Astrocyte (in vitro differentiated cells and primary cell): Measurements from ENCODE around the gene LMAN1L. TPM values are rescaled to one million over a fixed set of nuclear protein-coding genes. Genes with fewer than 3 reads are reported as not detected.

Source experiments
- DNase-seq: peaks from one replicate; pipeline ENCODE4 v3.0.0-alpha.2; 2010; ENCODE audit warnings: low read depth
- FAIRE-seq: peaks from 2 replicates; lab custom pipeline; 2011; peaks lifted over from hg19 to GRCh38; lab: Jason Lieb, UNC
- H2AFZ ChIP-seq: 2 replicates; pipeline ENCODE4 v1.6.0; 2012; ENCODE audit warnings: low read depth, low read length, inconsistent platforms
- H3K27ac ChIP-seq: 2 replicates; pipeline ENCODE4 v1.5.1; 2011; ENCODE audit warnings: low read depth, low read length, inconsistent platforms
- H3K27me3 ChIP-seq: 2 replicates; pipeline ENCODE4 v1.6.0; 2011; ENCODE audit warnings: low read length, inconsistent platforms; ENCODE audit not compliant: insufficient read depth
- H3K36me3 ChIP-seq: 2 replicates; pipeline ENCODE4 v1.5.1; 2011; ENCODE audit warnings: low read length, inconsistent platforms; ENCODE audit not compliant: insufficient read depth
- H3K4me1 ChIP-seq: 2 replicates; pipeline ENCODE4 v1.5.1; 2011; ENCODE audit warnings: low read length, inconsistent platforms; ENCODE audit not compliant: insufficient read depth
- H3K4me2 ChIP-seq: 2 replicates; pipeline ENCODE4 v1.6.0; 2012; ENCODE audit warnings: low read length, inconsistent platforms
- H3K4me3 ChIP-seq: 2 replicates; pipeline ENCODE4 v1.5.1; 2011; ENCODE audit warnings: low read depth, mild to moderate bottlenecking, low read length, inconsistent platforms; ENCODE audit not compliant: insufficient read depth
- H3K79me2 ChIP-seq: 2 replicates; pipeline ENCODE4 v1.6.0; 2012; ENCODE audit warnings: mild to moderate bottlenecking, low read length, inconsistent platforms; ENCODE audit not compliant: insufficient read depth
- H3K9ac ChIP-seq: 2 replicates; pipeline ENCODE4 v1.6.0; 2012; ENCODE audit warnings: mild to moderate bottlenecking, low read length, inconsistent platforms
- H3K9me3 ChIP-seq: 2 replicates; pipeline ENCODE4 v1.5.1; 2012; ENCODE audit warnings: low read depth, mild to moderate bottlenecking, low read length, inconsistent platforms; ENCODE audit not compliant: insufficient read depth
- H4K20me1 ChIP-seq: 2 replicates; pipeline ENCODE4 v1.6.0; 2012; ENCODE audit warnings: low read length, inconsistent platforms; ENCODE audit not compliant: insufficient read depth
- H3K27ac Mint-ChIP-seq: one replicate; pipeline ENCODE4 v1.8.0; 2021; ENCODE audit warnings: mild to moderate bottlenecking, mixed read lengths; ENCODE audit not compliant: unreplicated experiment
- H3K27me3 Mint-ChIP-seq: one replicate; pipeline ENCODE4 v1.8.0; 2021; ENCODE audit warnings: low read depth, mixed read lengths; ENCODE audit not compliant: unreplicated experiment
- H3K36me3 Mint-ChIP-seq: one replicate; pipeline ENCODE4 v1.8.0; 2021; ENCODE audit warnings: low read depth, mixed read lengths; ENCODE audit not compliant: unreplicated experiment
- H3K4me1 Mint-ChIP-seq: one replicate; pipeline ENCODE4 v1.8.0; 2021; ENCODE audit warnings: low read depth, mixed read lengths; ENCODE audit not compliant: unreplicated experiment
- H3K4me3 Mint-ChIP-seq: one replicate; pipeline ENCODE4 v1.8.0; 2021; ENCODE audit warnings: mild to moderate bottlenecking, moderate library complexity, mixed read lengths; ENCODE audit not compliant: unreplicated experiment
- H3K9me3 Mint-ChIP-seq: one replicate; pipeline ENCODE4 v1.8.0; 2021; ENCODE audit warnings: mild to moderate bottlenecking, mixed read lengths; ENCODE audit not compliant: unreplicated experiment
- EZH2 ChIP-seq: IDR thresholded peaks from 2 replicates; pipeline ENCODE4 v1.6.1; 2012; ENCODE audit warnings: mild to moderate bottlenecking, low read length, inconsistent platforms; ENCODE audit not compliant: insufficient read depth
- total RNA-seq: library from RNA; stranded (reverse); gene quantifications from 2 replicates; pipeline ENCODE4 v1.2.1, GENCODE V29; 2021
- TF ChIP-seq, protein P1 (sequence below): IDR thresholded peaks from 2 replicates; pipeline ENCODE4 v1.5.1; 2011; ENCODE audit warnings: low read depth, mild to moderate bottlenecking, inconsistent platforms, low read length, moderate library complexity; ENCODE audit not compliant: insufficient read depth

LMAN1L gene
- total RNA-seq, 1 donor from 2014 or later, result 0.32 TPM

GRCh38 chr15:74775894-74776293, 36.7 kb upstream of the LMAN1L start:
- Histone ChIP-seq H3K9ac (no peak overlapping the region), H3K9me3 (no peaks in the 10 kb centered on the region), H3K36me3 (no peaks in the 10 kb centered on the region), H3K4me3 (no peak overlapping the region), H3K4me1 (peaks cover 7% of the 10 kb centered on the region), H2AFZ (no peak overlapping the region), H3K79me2 (no peaks in the 10 kb centered on the region), H4K20me1 (no peaks in the 10 kb centered on the region), H3K27ac (no peak overlapping the region), H3K4me2 (no peak overlapping the region), H3K27me3 (no peaks in the 10 kb centered on the region)
- Mint-ChIP-seq H3K27ac (no peak overlapping the region), H3K9me3 (no peaks in the 10 kb centered on the region), H3K4me1 (peaks cover 14% of the 10 kb centered on the region), H3K36me3 (no peaks in the 10 kb centered on the region), H3K4me3 (no peak overlapping the region), H3K27me3 (peaks cover 10% of the 10 kb centered on the region)
- TF ChIP-seq, protein P1, sequence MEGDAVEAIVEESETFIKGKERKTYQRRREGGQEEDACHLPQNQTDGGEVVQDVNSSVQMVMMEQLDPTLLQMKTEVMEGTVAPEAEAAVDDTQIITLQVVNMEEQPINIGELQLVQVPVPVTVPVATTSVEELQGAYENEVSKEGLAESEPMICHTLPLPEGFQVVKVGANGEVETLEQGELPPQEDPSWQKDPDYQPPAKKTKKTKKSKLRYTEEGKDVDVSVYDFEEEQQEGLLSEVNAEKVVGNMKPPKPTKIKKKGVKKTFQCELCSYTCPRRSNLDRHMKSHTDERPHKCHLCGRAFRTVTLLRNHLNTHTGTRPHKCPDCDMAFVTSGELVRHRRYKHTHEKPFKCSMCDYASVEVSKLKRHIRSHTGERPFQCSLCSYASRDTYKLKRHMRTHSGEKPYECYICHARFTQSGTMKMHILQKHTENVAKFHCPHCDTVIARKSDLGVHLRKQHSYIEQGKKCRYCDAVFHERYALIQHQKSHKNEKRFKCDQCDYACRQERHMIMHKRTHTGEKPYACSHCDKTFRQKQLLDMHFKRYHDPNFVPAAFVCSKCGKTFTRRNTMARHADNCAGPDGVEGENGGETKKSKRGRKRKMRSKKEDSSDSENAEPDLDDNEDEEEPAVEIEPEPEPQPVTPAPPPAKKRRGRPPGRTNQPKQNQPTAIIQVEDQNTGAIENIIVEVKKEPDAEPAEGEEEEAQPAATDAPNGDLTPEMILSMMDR, result no peak
- TF ChIP-seq EZH2, result no peak
- no peak for DNase-seq
- FAIRE-seq, result no peak

DNA sequence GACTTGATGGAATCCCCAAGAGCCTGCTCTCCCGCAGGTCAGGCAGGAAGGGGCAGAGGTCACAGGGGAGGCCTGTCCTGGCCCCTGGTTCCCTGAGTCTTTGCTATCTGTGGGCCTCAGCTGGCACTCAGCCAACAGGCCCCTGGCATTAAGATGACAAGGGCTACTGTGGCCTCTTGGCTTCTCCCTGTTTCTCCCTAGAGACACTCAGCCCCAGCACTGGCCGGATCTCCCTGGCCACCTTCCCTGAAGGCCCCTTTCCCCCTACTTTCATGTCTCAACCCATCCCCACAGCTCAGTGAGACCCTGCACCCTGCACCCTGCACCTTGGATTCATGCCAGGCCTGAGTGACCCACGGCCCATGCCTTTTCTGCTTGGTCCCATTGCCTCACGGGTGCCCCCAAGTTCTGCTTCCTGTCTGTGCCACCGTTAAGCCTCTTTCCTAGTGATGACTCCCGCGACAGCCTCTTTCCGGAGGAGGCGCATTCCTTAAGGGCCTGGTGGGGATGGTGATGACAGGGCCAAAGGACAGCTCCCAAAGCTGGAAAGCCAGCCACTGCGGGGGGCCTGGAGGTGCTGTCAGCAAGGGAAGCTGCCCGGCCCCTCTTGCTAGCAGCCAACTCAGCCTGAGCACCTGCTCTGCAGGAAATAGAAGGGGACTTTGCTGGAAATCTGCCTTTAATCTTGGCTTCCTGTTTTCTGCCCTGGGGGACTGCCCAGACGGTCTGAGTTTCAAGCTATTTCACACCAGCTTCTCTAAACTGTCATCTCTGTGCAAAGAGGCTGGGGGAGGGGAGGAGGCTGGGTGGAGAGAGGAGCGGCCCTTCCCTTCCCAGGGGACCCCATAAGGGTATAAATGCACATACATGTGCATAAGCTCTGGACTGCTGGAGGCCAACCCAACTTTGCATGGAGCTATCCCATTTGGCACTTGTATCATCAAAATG, 35.5 kb upstream of the LMAN1L start:
- H3K27ac Mint-ChIP-seq, result peak overlapping the region; percentile 77
- FAIRE-seq (no peak), DNase-seq (no peak)
- Histone ChIP-seq H3K79me2 (no peaks in the 10 kb centered on the region), H3K27me3 (no peaks in the 10 kb centered on the region), H2AFZ (no peak overlapping the region), H3K9me3 (no peaks in the 10 kb centered on the region), H3K4me1 (peaks cover 15% of the 10 kb centered on the region), H3K36me3 (no peaks in the 10 kb centered on the region), H3K4me3 (no peak overlapping the region), H3K9ac (no peak overlapping the region), H3K27ac (no peak overlapping the region), H3K4me2 (no peak overlapping the region), H4K20me1 (no peaks in the 10 kb centered on the region)
- peaks cover 8% of the 10 kb centered on the region for H3K27me3 Mint-ChIP-seq
- no peak overlapping the region for H3K4me3 Mint-ChIP-seq
- TF ChIP-seq, protein P1, result no peak
- no peak for TF ChIP-seq EZH2
- H3K4me1 Mint-ChIP-seq, result peaks cover 21% of the 10 kb centered on the region
- no peaks in the 10 kb centered on the region for H3K36me3 Mint-ChIP-seq
- H3K9me3 Mint-ChIP-seq, result no peaks in the 10 kb centered on the region
